ENCODE data around the gene PPP1R3F.

Gene PPP1R3F

GRCh38 chrX:49269767-49270248 lies at the start of gene PPP1R3F:
Gene PPP1R3F, plus strand, starts transcription at chrX:49269793. Its CDS starts 77 bp downstream, at chrX:49269870.
- no peak for DNase-seq (ENCODE audit: low read depth)
- peak within 1 kb of the TSS; percentile 58 for H3K4me3 ChIP-seq (ENCODE audit: control insufficient read depth, low read depth, low read length)
- TF ChIP-seq CTCF (IDR thresholded peaks at IDR 0.05; ENCODE audit: control insufficient read depth, insufficient read depth, low read depth, low read length, missing control alignments) = no peak

GRCh38 chrX:49220100-49220499 lies 49.5 kb upstream of the PPP1R3F start:
- DNase-seq (ENCODE audit: low read depth) = no peak
- no peak overlapping the region for H3K4me3 ChIP-seq (ENCODE audit: control insufficient read depth, low read depth, low read length)
- TF ChIP-seq CTCF (IDR thresholded peaks at IDR 0.05; ENCODE audit: control insufficient read depth, insufficient read depth, low read depth, low read length, missing control alignments) = no peak

GRCh38 chrX:49221868-49222267 lies 47.7 kb upstream of the PPP1R3F start:
- no peak for DNase-seq (ENCODE audit: low read depth)
- H3K4me3 ChIP-seq (ENCODE audit: control insufficient read depth, low read depth, low read length) = no peak overlapping the region
- no peak for TF ChIP-seq CTCF (IDR thresholded peaks at IDR 0.05; ENCODE audit: control insufficient read depth, insufficient read depth, low read depth, low read length, missing control alignments)

GRCh38 chrX:49225858-49226257 lies 43.7 kb upstream of the PPP1R3F start:
- TF ChIP-seq CTCF (IDR thresholded peaks at IDR 0.05; ENCODE audit: control insufficient read depth, insufficient read depth, low read depth, low read length, missing control alignments) = no peak
- H3K4me3 ChIP-seq (ENCODE audit: control insufficient read depth, low read depth, low read length) = no peak overlapping the region
- no peak for DNase-seq (ENCODE audit: low read depth)

- no peak for TF ChIP-seq CTCF (IDR thresholded peaks at IDR 0.05; ENCODE audit: control insufficient read depth, insufficient read depth, low read depth, low read length, missing control alignments)
- H3K4me3 ChIP-seq (ENCODE audit: control insufficient read depth, low read depth, low read length) = no peak overlapping the region
- DNase-seq (ENCODE audit: low read depth) = no peak
Measured at GRCh38 chrX:49226946-49227345, 42.6 kb upstream of the PPP1R3F start.

- no peak for TF ChIP-seq CTCF (IDR thresholded peaks at IDR 0.05; ENCODE audit: control insufficient read depth, insufficient read depth, low read depth, low read length, missing control alignments)
- H3K4me3 ChIP-seq (ENCODE audit: control insufficient read depth, low read depth, low read length) = no peak overlapping the region
- DNase-seq (ENCODE audit: low read depth) = no peak
Measured at GRCh38 chrX:49227726-49228125, 41.9 kb upstream of the PPP1R3F start.

- DNase-seq (ENCODE audit: low read depth) = no peak
- TF ChIP-seq CTCF (IDR thresholded peaks at IDR 0.05; ENCODE audit: control insufficient read depth, insufficient read depth, low read depth, low read length, missing control alignments) = no peak
- no peak overlapping the region for H3K4me3 ChIP-seq (ENCODE audit: control insufficient read depth, low read depth, low read length)
Measured at GRCh38 chrX:49228185-49228584, 41.4 kb upstream of the PPP1R3F start.
